ENCODE data around the gene APOBEC3C. TPM values are rescaled to one million over a fixed set of nuclear protein-coding genes. Genes with fewer than 3 reads are reported as not detected.
A peak's percentile ranks its signal among the peaks of the same experiment; 100 is the strongest.

Gene APOBEC3C
- polyA plus RNA-seq, 3 donors, result 19.7 to 86.3 (median 69.4) TPM

DNA sequence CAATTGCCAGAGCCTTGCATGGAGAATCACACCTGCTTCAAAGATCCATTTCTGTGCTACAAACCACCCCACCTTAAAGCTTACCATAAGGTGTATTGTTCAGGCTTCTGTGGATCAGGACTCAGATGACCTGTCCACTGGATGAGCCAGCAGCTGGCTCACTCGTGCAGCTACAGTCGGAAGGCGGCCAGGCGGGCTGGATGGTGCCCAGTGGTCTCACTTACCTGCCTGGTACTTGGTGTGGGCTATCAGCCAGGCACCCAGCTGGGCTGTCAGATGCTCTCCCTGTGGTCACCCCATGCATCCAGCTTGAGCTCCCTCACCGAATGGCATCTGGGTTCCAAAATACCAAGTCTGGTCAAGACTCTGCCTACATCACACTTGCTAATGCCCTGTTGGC is 42.9 kb upstream of the APOBEC3C start:
- Mint-ChIP-seq H3K27ac (peak overlapping the region in 3 of 7 donors; percentile 6 to 93 (median 91)), H3K36me3 (peaks cover 10 to 12% of the 10 kb centered on the region in 2 donors), H3K27me3 (ENCODE audit: low read depth in 3 of 3) (peaks cover 3 to 12% (median 4%) of the 10 kb centered on the region in 3 donors), H3K4me1 (peaks cover 75% of the 10 kb centered on the region), H3K9me3 (peaks cover 0 to 5% (median 2%) of the 10 kb centered on the region in 7 donors), H3K4me3 (no peak overlapping the region)
- Histone ChIP-seq H3K36me3 (replicated peaks in 1 of 2; ENCODE audit: control insufficient read depth in 1 of 2, insufficient read depth in 2 of 2, low read length in 2 of 2) (no peaks in the 10 kb centered on the region), H2AFZ (ENCODE audit: insufficient read depth, low read depth, low read length, poor library complexity, severe bottlenecking) (no peak overlapping the region), H3K4me3 (replicated peaks in 1 of 3; ENCODE audit: low read depth in 2 of 3, low read length in 3 of 3) (no peak overlapping the region), H3K79me2 (ENCODE audit: insufficient read depth, low read length) (no peaks in the 10 kb centered on the region), H3K4me2 (replicated peaks; ENCODE audit: extremely low read depth, low read length, poor library complexity, severe bottlenecking) (no peak overlapping the region), H3K27ac (ENCODE audit: low read depth in 1 of 2, low read length in 2 of 2) (no peak overlapping the region), H3K9ac (ENCODE audit: insufficient read depth, low read length, poor library complexity, severe bottlenecking) (no peak overlapping the region), H3K9me3 (replicated peaks in 1 of 2; ENCODE audit: control insufficient read depth in 1 of 2, insufficient read depth in 1 of 2, low read length in 2 of 2) (no peaks in the 10 kb centered on the region), H4K20me1 (ENCODE audit: insufficient read depth, low read length) (no peaks in the 10 kb centered on the region), H3K27me3 (ENCODE audit: control insufficient read depth in 2 of 2, insufficient read depth in 2 of 2, low read length in 2 of 2) (no peaks in the 10 kb centered on the region), H3K4me1 (ENCODE audit: control insufficient read depth in 1 of 2, insufficient read depth in 2 of 2, low read length in 2 of 2) (peaks cover 76 to 77% of the 10 kb centered on the region in 2 donors)
- 96% methylated on average over 5 of the region's 5 CpGs for WGBS (ENCODE audit: insufficient coverage)
- intact Hi-C loops (cut with micrococcal nuclease), result loop anchor here in 1 of 2 donors (5.0 kb wide), 1 partner anchor 34 kb away; no protein-coding TSS in a partner anchor
- TF ChIP-seq, protein P1, sequence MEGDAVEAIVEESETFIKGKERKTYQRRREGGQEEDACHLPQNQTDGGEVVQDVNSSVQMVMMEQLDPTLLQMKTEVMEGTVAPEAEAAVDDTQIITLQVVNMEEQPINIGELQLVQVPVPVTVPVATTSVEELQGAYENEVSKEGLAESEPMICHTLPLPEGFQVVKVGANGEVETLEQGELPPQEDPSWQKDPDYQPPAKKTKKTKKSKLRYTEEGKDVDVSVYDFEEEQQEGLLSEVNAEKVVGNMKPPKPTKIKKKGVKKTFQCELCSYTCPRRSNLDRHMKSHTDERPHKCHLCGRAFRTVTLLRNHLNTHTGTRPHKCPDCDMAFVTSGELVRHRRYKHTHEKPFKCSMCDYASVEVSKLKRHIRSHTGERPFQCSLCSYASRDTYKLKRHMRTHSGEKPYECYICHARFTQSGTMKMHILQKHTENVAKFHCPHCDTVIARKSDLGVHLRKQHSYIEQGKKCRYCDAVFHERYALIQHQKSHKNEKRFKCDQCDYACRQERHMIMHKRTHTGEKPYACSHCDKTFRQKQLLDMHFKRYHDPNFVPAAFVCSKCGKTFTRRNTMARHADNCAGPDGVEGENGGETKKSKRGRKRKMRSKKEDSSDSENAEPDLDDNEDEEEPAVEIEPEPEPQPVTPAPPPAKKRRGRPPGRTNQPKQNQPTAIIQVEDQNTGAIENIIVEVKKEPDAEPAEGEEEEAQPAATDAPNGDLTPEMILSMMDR (IDR thresholded peaks at IDR 0.05), result no peak
- DNase-seq, result no peak

DNA sequence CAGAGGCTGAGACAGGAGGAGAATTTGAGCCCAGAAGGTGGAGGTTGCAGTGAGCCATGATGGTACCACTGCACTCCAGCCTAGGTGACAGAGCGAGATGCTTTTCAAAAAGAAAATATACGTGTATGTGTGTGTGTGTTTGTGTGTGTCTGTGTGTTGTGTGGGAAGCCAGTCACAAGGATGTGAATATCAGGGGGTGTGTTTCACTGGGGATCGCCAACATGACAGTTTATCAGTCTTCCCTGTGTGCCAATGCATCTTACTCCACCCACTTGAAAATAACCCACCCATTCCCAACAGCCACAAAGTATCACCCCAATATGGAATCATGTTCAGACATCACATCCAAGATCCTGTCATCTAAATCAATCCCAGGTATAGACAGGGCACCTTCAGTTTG is 42.3 kb upstream of the APOBEC3C start:
- Mint-ChIP-seq H3K4me1 (peaks cover 69% of the 10 kb centered on the region), H3K36me3 (peaks cover 5 to 12% of the 10 kb centered on the region in 2 donors), H3K4me3 (no peak overlapping the region), H3K27me3 (ENCODE audit: low read depth in 3 of 3) (peaks cover 4 to 12% (median 4%) of the 10 kb centered on the region in 3 donors), H3K27ac (peak overlapping the region in 6 of 7 donors; percentile 56 to 93 (median 85)), H3K9me3 (peaks cover 0 to 5% (median 2%) of the 10 kb centered on the region in 7 donors)
- no peak for DNase-seq
- Histone ChIP-seq H3K4me1 (ENCODE audit: control insufficient read depth in 1 of 2, insufficient read depth in 2 of 2, low read length in 2 of 2) (peaks cover 70 to 74% of the 10 kb centered on the region in 2 donors), H3K79me2 (ENCODE audit: insufficient read depth, low read length) (no peaks in the 10 kb centered on the region), H3K4me3 (replicated peaks in 1 of 3; ENCODE audit: low read depth in 2 of 3, low read length in 3 of 3) (peak overlapping the region in 1 of 3 experiments; percentile 37), H3K27ac (ENCODE audit: low read depth in 1 of 2, low read length in 2 of 2) (peak overlapping the region; percentile 25 to 66), H3K27me3 (ENCODE audit: control insufficient read depth in 2 of 2, insufficient read depth in 2 of 2, low read length in 2 of 2) (no peaks in the 10 kb centered on the region), H3K36me3 (replicated peaks in 1 of 2; ENCODE audit: control insufficient read depth in 1 of 2, insufficient read depth in 2 of 2, low read length in 2 of 2) (no peaks in the 10 kb centered on the region), H3K9me3 (replicated peaks in 1 of 2; ENCODE audit: control insufficient read depth in 1 of 2, insufficient read depth in 1 of 2, low read length in 2 of 2) (no peaks in the 10 kb centered on the region), H2AFZ (ENCODE audit: insufficient read depth, low read depth, low read length, poor library complexity, severe bottlenecking) (no peak overlapping the region), H3K9ac (ENCODE audit: insufficient read depth, low read length, poor library complexity, severe bottlenecking) (no peak overlapping the region), H3K4me2 (replicated peaks; ENCODE audit: extremely low read depth, low read length, poor library complexity, severe bottlenecking) (peak overlapping the region; percentile 6), H4K20me1 (ENCODE audit: insufficient read depth, low read length) (no peaks in the 10 kb centered on the region)
- TF ChIP-seq, protein P1 (IDR thresholded peaks at IDR 0.05), result no peak
- WGBS (ENCODE audit: insufficient coverage), result 85% methylated on average over 3 of the region's 3 CpGs
- intact Hi-C loops (cut with micrococcal nuclease), result loop anchor here (2.0 to 5.0 kb wide), 2 partner anchors 34 to 45 kb away; no protein-coding TSS in a partner anchor

All from CD14-positive monocyte (primary cell).